HG03097 (cell line): ENCODE data around the gene CORO7.
"Not testable (repeated sequence)": the region's sequence is repeated elsewhere in the genome, so short reads cannot be mapped to it uniquely, and the experiment has no call there.

ENCODE experiments used
- ATAC-seq: cut with Tn5 transposase; IDR thresholded peaks from one replicate; pipeline ENCODE4 v1.9.1; 2021; ENCODE audit not compliant: unreplicated experiment, low FRiP score

Gene CORO7

DNA sequence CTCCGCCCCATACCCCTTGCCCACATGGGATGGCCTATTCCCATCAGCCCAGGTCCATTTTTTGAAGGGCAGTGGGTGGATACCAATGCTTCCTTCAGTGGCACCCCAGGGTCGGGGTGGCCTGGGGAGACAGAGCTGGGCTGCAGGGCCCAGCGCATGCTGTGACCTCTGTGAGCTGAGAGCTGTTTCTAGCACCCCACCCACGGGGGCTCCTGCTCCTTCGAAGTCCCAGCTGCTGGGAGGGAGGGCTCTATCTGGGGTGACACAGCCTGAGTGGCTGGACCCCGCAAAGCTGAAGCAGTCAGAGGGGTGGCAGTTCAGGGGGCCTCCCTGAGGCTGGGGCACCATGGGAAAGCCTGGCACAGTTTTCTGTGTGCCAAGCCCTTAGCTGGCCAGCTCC is 76.0 kb downstream of the CORO7 start:
- no peak for ATAC-seq

- ATAC-seq, result no peak
These were observed 76.5 kb downstream of the CORO7 start for GRCh38 chr16:4339909-4340308.

DNA sequence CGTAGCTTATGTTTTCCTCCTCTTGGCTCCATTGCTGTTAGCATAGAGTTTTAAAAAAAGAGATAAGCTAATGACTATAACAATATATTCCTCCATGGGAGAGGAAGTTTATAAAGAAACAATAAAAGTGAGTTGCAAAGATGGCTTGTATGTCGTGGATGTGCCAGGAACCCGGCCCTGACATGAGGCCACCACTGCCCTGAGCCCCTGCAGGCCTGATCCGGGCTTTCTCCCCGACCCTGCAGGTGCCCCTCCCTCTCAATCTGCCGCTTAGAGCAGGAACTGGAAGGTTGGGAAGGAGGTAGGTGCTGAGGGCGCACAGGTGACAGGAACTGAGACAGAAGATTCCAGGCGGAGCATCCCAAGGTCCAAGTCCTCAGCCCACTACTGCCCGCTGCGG is 76.9 kb downstream of the CORO7 start:
- no peak for ATAC-seq

DNA sequence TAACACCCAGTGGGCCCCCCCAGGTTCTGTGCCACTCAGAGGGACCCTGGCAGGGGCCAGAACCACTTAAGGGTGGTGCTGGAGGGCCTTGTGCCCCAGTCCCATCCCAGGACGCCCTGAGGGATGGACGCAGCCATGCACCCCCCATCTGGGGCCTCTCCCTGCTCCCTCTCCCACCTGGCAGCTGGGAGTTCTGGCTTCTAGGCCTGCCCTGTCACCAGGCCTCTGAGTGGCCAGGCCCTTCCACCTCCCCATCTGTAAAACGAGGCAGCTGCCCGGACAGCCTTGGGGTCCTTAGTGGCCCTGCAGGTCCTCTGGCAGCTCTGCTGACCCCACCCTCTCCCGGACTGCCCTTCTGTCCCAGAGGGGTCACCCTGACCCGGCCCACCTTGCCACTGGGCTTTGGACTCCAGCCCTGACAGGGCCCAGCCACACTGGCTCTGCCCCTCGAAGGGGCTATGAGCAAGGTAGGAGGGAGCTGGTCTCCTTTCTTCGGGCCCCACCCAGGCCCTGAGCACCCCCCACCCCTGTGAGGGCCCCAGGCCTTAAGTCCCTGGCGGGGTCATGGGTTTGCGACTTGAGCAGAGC is 77.6 kb downstream of the CORO7 start:
- ATAC-seq, result no peak

DNA sequence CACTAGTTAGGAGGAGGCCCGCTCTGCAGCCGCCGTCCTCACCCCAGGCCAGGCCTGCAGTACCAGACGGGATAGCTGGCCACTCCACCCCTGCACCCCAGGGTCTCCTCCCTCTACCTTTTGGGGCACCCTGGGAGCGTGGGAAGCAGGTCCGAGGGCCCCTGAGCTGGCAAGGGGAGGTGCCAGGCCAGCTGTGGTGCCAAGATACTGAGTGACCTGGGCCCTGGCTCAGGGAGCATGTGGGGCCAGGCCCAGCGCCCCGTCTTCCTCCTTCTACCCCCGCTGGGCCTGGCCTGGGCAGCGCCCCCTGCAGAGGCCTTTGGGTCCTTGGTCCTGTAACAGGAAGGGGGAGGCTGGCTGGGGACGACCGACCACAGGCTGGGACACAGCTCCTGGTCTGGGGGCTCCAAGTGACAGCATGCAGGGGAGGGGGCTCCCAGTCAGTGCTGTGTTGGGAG is 78.2 kb downstream of the CORO7 start:
- ATAC-seq, result no peak

DNA sequence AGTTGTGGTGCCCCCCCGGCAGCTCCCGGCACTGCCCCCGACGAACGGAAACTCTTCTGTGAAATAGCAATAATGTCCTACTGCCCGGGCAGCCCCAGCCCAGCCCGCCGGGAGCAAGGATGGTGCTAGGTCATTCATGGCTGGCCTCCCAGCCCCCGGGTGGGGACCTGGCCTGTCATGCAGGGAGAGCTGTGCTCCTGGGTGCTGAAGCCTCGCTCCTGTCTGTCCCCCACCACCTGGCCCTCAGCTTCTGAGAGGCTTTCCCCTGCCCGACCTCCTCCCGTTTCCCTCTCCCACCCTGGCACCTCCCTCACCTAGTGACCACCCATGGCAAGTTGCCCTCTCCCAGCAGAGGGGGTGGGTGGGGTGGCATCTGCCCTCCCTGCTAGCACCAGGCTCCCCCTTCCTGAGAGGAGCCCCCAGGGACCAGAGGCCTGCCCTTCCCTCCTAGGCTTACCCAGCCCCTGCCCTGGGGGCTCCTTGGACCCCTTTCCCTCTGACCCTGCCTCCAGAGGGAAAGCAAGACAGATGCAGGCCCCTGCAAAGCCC is 78.8 kb downstream of the CORO7 start:
- ATAC-seq, result no peak

DNA sequence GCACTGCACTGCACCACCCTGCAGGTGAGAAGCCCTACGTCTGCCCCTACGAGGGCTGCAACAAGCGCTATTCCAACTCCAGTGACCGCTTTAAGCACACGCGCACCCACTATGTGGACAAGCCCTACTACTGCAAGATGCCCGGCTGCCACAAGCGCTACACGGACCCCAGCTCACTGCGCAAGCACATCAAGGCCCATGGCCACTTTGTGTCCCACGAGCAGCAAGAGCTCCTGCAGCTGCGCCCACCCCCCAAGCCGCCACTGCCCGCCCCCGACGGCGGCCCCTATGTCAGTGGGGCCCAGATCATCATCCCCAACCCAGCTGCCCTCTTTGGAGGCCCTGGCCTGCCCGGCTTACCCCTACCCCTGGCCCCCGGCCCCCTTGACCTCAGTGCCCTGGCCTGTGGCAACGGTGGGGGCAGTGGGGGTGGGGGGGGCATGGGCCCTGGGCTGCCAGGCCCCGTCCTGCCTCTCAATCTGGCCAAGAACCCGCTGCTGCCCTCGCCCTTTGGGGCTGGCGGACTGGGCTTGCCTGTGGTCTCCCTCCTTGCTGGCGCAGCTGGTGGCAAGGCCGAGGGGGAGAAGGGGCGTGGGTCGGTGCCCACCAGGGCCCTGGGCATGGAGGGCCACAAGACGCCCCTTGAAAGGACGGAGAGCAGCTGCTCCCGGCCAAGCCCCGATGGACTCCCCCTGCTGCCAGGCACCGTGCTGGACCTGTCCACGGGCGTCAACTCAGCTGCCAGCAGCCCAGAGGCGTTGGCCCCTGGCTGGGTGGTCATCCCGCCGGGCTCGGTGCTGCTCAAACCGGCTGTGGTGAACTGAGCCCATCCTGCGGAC is 79.5 kb downstream of the CORO7 start:
- no peak for ATAC-seq

DNA sequence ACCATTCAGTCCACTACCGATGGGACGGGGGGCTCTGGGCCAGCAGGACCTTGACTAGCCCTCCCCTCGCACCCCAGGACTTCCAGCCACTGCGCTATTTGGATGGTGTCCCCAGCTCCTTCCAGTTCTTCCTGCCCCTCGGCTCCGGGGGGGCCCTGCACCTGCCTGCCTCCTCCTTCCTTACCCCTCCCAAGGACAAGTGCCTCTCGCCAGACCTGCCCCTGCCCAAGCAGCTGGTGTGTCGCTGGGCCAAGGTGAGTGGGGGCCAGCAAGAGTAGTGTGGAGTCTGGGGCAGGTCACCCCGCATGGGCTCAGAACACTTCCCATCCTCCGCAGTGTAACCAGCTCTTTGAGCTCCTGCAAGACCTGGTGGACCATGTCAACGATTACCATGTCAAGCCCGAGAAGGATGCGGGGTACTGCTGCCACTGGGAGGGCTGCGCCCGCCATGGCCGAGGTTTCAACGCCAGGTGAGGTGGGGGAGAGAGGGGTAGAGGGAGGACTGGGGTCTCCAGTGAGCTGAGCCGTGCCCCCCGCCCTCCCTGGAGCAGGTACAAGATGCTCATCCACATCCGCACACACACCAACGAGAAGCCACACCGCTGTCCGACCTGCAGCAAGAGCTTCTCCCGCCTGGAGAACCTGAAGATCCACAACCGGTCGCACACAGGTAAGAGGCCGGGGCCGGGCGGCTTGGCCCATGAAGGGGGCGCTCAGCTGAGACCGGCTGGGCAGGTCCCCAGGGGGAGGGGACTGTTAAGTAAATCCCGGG is 81.5 kb downstream of the CORO7 start:
- ATAC-seq, result no peak

DNA sequence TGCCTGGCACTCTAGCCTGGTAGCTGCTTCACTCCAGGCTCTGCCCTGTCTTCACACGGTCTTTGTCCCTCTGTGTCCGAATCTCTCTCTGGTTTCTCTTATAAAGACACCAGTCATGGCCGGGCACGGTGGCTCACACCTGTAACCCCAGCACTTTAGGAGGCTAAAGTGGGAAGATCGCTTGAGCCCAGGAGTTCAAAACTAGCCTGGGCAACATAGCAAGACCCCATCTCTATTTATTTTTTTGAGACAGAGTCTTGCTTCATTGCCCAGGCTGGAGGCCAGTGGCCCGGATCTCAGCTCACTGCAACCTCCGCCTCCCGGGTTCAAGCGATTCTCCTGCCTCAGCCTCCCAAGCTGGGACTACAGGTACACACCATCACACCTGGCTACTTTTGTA is 82.7 kb downstream of the CORO7 start:
- ATAC-seq, result not testable (repeated sequence)

- no peak for ATAC-seq
These were observed 83.1 kb downstream of the CORO7 start for GRCh38 chr16:4333308-4333638.

DNA sequence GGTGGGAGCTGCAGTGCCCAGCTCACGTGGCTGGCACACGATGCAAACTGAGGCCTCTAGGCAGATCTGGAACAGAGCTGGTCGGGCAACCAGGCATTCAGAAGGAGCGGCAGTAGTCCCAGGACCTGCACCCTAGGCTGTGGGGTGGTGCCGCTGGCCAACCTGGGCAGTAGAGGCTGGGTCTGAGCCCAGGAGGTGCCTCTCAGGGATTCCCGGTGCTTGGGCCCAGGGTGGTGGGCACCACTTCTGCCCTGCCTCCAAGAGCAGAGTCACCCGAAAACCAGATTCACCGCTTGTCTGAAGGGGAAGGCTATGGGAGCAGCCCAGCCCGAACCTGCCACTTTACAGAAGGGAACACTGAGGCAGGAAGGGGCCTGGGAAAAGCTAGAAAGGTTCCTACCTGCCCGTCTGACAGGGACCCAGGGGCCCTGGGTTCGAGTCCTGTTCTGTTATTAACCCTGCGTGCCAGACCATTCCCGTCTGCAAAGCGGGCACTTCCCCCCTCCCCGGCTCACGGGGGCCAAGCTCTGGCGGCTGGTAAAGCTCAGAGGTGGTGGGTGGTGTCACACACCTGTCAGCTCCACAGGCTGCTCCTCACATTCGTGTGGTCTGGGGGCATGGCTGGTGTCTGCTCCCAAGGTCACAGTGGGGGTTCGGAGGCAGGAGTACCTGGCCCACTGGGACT is 83.6 kb downstream of the CORO7 start:
- ATAC-seq, result no peak

GRCh38 chr16:4332083-4332482 is 84.3 kb downstream of the CORO7 start:
- ATAC-seq, result no peak

DNA sequence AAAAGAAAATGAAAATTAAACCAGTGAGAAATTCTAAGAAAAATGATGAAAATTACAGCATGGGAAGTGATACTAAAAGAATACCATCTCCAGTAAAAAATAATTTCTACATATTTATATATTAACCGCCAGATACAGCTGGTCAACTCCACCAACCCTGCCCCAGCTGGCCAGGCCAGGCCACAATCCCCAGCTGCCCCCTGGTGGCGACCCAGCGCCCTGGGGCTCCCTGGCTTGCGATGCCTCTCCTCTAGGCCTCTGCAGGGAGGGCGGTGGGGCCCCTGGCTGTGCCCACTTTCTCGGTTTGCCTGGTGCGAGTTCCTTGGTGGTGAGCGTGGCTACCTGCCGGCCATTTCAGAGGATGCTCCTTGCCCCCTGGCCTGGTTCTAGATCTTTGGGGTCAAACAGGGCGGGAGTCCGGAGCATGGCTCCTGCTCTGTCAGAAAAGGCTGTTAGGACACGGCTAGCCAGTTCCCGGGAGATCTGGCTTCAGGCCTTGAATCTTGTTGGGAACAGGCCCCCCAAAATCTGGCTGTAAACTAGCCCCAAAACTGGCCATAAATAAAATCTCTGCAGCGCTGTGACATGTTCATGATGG is 86.0 kb downstream of the CORO7 start:
- no peak for ATAC-seq

GRCh38 chr16:4328782-4329775 is 87.3 kb downstream of the CORO7 start:
- no peak for ATAC-seq

GRCh38 chr16:4328046-4328781 is 88.2 kb downstream of the CORO7 start:
- ATAC-seq, result no peak

DNA sequence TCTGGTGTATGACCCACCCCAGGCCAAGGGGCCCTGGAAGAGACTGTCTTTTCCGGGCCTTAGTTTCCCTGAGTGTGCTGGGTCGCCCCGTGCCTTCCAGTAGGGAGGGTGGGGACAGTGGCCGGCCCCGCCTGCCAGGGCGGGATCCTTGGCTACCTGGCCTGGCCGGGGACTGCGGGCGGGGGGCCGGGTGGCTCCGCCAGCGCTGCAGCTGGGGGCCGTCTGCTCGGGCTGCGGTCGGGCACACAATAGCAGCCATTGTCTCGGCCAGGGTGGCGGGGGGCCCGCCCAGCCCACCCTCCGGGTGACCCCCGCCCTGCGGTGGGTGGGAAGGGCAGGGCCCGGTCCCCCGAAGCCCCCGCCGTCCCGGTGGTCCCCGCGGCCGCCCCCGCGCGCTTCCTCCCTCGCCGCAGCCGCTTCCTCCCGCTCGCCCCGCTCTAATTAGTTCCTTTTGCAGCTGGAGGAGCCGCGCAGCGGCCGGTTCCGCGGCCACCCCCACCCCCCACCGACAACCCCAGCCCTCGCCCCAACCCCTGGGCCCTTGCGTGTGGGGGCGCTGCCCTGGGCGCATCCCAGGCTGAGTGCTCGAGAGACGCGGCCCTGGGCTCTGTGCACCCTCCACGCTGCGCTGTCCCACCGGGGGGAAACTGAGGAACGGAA is 88.9 kb downstream of the CORO7 start:
- no peak for ATAC-seq

GRCh38 chr16:4325253-4325758 is 91.1 kb downstream of the CORO7 start:
- no peak for ATAC-seq
